ENCODE measurements around the gene RNASE8. TPM values are rescaled to one million over a fixed set of nuclear protein-coding genes. Genes with fewer than 3 reads are reported as not detected.
A peak's percentile ranks its signal among the peaks of the same experiment; 100 is the strongest.

The RNASE8 gene
- total RNA-seq, 1 experiment from 2014 or later: not detected

DNA sequence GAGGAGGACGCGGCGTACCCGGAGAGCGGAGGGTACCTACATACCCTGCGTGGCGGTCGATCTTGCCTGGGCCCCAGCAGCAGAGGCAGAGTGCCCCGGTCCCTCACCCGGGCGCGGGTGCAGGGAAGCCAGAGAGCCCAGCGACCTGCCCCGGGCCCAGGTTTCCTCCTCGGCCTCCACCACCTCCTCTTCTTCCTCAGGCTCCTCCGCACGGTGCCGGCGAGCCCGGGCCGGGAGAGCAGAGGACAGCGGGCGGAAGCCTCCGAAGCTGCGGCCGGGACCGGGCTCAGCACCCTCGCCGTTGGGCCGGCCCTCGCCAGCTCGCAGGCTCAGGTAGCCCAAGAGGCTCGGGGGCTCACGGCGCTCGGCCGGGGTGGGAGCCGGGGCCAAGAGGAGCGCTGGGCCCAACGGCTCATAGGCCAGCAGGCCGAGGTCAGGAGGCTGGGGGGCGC is 34.2 kb downstream of the RNASE8 start:
- no peak overlapping the region for H3K4me3 ChIP-seq (ENCODE audit: low read depth in 2 of 2, low read length in 2 of 2)
- DNase-seq (ENCODE audit: low read depth, low spot score): no peak
- no peaks in the 10 kb centered on the region for H3K36me3 ChIP-seq (ENCODE audit: control insufficient read depth, insufficient read depth, low read length)
- H3K27me3 ChIP-seq (ENCODE audit: control insufficient read depth, insufficient read depth, low read length): no peaks in the 10 kb centered on the region
- peaks cover 4% of the 10 kb centered on the region; the same call in 1 of the 2 replicates for H3K4me1 ChIP-seq (ENCODE audit: control insufficient read depth, insufficient read depth, low read length)
- in situ Hi-C loops (cut with HindIII; ENCODE audit: low pct_unique_long_range_greater_than_20kb, low sequenced_read_pairs) (no loop called here), intact Hi-C loops (cut with micrococcal nuclease; ENCODE audit: unreplicated experiment) (loop anchor here (1.0 kb wide), 1 partner anchor 24 kb away; no protein-coding TSS in a partner anchor)
- H3K9me3 ChIP-seq (ENCODE audit: control insufficient read depth, insufficient read depth, low read depth, low read length): no peaks in the 10 kb centered on the region
- ATAC-seq: no peak
- TF ChIP-seq POLR2AphosphoS5 (IDR thresholded peaks at IDR 0.05; ENCODE audit: low read depth, low read length) (no peak), TCF7L2 (IDR thresholded peaks at IDR 0.05; ENCODE audit: low read depth, low read length) (no peak), SIN3A (IDR thresholded peaks at IDR 0.05; ENCODE audit: borderline replicate concordance, insufficient read depth, low read depth, low read length) (no peak)
- TF ChIP-seq, protein P1, sequence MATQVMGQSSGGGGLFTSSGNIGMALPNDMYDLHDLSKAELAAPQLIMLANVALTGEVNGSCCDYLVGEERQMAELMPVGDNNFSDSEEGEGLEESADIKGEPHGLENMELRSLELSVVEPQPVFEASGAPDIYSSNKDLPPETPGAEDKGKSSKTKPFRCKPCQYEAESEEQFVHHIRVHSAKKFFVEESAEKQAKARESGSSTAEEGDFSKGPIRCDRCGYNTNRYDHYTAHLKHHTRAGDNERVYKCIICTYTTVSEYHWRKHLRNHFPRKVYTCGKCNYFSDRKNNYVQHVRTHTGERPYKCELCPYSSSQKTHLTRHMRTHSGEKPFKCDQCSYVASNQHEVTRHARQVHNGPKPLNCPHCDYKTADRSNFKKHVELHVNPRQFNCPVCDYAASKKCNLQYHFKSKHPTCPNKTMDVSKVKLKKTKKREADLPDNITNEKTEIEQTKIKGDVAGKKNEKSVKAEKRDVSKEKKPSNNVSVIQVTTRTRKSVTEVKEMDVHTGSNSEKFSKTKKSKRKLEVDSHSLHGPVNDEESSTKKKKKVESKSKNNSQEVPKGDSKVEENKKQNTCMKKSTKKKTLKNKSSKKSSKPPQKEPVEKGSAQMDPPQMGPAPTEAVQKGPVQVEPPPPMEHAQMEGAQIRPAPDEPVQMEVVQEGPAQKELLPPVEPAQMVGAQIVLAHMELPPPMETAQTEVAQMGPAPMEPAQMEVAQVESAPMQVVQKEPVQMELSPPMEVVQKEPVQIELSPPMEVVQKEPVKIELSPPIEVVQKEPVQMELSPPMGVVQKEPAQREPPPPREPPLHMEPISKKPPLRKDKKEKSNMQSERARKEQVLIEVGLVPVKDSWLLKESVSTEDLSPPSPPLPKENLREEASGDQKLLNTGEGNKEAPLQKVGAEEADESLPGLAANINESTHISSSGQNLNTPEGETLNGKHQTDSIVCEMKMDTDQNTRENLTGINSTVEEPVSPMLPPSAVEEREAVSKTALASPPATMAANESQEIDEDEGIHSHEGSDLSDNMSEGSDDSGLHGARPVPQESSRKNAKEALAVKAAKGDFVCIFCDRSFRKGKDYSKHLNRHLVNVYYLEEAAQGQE (IDR thresholded peaks at IDR 0.05; ENCODE audit: insufficient read depth in 1 of 2, low read depth in 2 of 2, low read length in 1 of 2): no peak
- TF ChIP-seq, protein P2, sequence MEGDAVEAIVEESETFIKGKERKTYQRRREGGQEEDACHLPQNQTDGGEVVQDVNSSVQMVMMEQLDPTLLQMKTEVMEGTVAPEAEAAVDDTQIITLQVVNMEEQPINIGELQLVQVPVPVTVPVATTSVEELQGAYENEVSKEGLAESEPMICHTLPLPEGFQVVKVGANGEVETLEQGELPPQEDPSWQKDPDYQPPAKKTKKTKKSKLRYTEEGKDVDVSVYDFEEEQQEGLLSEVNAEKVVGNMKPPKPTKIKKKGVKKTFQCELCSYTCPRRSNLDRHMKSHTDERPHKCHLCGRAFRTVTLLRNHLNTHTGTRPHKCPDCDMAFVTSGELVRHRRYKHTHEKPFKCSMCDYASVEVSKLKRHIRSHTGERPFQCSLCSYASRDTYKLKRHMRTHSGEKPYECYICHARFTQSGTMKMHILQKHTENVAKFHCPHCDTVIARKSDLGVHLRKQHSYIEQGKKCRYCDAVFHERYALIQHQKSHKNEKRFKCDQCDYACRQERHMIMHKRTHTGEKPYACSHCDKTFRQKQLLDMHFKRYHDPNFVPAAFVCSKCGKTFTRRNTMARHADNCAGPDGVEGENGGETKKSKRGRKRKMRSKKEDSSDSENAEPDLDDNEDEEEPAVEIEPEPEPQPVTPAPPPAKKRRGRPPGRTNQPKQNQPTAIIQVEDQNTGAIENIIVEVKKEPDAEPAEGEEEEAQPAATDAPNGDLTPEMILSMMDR (IDR thresholded peaks at IDR 0.05): no peak
- no TSS peak for BruUV-seq (replicated peaks)
- ChIA-PET CTCF (interaction anchor here (0.9 to 2.9 kb wide), 5 partner anchors 11 to 77 kb away, joined by 3 to 18 read pairs (median 5); partner anchors contain the start of gene ARHGEF40), POLR2A (no interaction called here)
- H3K27ac ChIP-seq (ENCODE audit: low read length): no peak overlapping the region

DNA sequence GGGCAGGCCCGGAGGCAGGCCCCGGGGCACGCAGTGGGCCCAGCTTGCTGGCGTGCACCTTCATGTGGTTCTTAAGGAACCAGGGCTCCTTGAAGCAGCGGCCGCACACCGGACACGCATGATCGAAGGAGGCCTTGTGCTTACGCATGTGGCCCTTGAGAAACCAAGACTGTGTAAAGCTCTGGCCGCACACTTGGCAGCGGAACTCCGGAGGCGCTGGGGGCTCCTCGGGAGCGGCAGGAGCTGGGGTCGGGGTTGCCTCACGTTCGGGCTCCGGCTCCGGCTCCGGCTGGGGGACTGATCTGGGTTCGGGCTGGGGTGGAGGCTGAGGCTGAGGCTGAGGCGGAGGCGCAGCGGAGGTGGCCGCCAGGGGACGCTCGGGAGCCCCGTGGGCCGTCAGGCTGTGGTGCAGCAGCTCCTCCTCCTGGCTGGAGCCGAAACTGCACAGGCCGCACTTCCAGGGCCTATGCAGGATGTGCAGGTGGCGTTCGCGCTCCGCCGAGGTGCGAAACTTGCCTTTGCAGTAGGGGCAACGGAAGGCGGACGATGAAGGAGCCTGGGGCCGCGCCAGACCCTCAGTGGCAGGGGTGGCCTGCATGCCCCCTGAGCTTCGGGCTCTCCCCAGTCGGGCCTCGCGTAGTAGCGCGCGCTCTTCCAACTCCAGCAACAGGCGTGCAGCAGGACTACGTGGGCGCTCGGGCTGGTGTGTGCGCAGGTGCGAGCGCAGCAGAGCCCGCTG is 34.8 kb downstream of the RNASE8 start:
- Histone ChIP-seq H3K27me3 (ENCODE audit: control insufficient read depth, insufficient read depth, low read length) (no peaks in the 10 kb centered on the region), H3K4me1 (ENCODE audit: control insufficient read depth, insufficient read depth, low read length) (peaks cover 4% of the 10 kb centered on the region; the same call in 1 of the 2 replicates), H3K36me3 (ENCODE audit: control insufficient read depth, insufficient read depth, low read length) (no peaks in the 10 kb centered on the region), H3K4me3 (ENCODE audit: low read depth in 2 of 2, low read length in 2 of 2) (no peak overlapping the region), H3K27ac (ENCODE audit: low read length) (no peak overlapping the region), H3K9me3 (ENCODE audit: control insufficient read depth, insufficient read depth, low read depth, low read length) (no peaks in the 10 kb centered on the region)
- ChIA-PET CTCF (interaction anchor here (0.9 to 2.9 kb wide), 6 partner anchors 11 to 78 kb away, joined by 3 to 18 read pairs (median 5); partner anchors contain the start of gene ARHGEF40), POLR2A (no interaction called here)
- DNase-seq (ENCODE audit: low read depth, low spot score) (peak; percentile 82), ATAC-seq (peak; percentile 83)
- in situ Hi-C loops (cut with HindIII; ENCODE audit: low pct_unique_long_range_greater_than_20kb, low sequenced_read_pairs): no loop called here
- intact Hi-C loops (cut with micrococcal nuclease; ENCODE audit: unreplicated experiment): loop anchor here (1.0 kb wide), 1 partner anchor 24 kb away; no protein-coding TSS in a partner anchor
- no TSS peak for BruUV-seq (replicated peaks)
- TF ChIP-seq POLR2AphosphoS5 (IDR thresholded peaks at IDR 0.05; ENCODE audit: low read depth, low read length) (peak; percentile 29; the same call in 1 of the 2 replicates), TCF7L2 (IDR thresholded peaks at IDR 0.05; ENCODE audit: low read depth, low read length) (no peak), SIN3A (IDR thresholded peaks at IDR 0.05; ENCODE audit: borderline replicate concordance, insufficient read depth, low read depth, low read length) (no peak)
- TF ChIP-seq, protein P1 (IDR thresholded peaks at IDR 0.05; ENCODE audit: insufficient read depth in 1 of 2, low read depth in 2 of 2, low read length in 1 of 2): peak in 1 of 2 experiments; percentile 69; a peak in 2 of 4 replicates
- TF ChIP-seq, protein P2 (IDR thresholded peaks at IDR 0.05): peak; percentile 100

Measured in Panc1 (cell line).